HFFc6 (cell line): ENCODE results near the gene COL9A3. TPM values are rescaled to one million over a fixed set of nuclear protein-coding genes. Genes with fewer than 3 reads are reported as not detected.
A peak's percentile ranks its signal among the peaks of the same experiment; 100 is the strongest.

Experiments
- DNase-seq: peaks from one replicate; pipeline ENCODE4 v3.0.0-alpha.2; 2018
- H3K27ac Mint-ChIP-seq: 2 replicates; pipeline ENCODE4 v1.8.0; 2020; ENCODE audit warnings: mild to moderate bottlenecking, mixed read lengths
- H3K27me3 Mint-ChIP-seq: 2 replicates; pipeline ENCODE4 v1.8.0; 2021; ENCODE audit warnings: mild to moderate bottlenecking, moderate library complexity, mixed read lengths; ENCODE audit not compliant: insufficient read depth
- H3K36me3 Mint-ChIP-seq: 2 replicates; pipeline ENCODE4 v1.8.0; 2021; ENCODE audit warnings: low read depth, mixed read lengths
- H3K4me1 Mint-ChIP-seq: 2 replicates; pipeline ENCODE4 v1.8.0; 2020; ENCODE audit warnings: low read depth, mixed read lengths
- H3K4me3 Mint-ChIP-seq: 2 replicates; pipeline ENCODE4 v1.8.0; 2020; ENCODE audit warnings: mild to moderate bottlenecking, moderate library complexity, mixed read lengths
- H3K9me3 Mint-ChIP-seq: 2 replicates; pipeline ENCODE4 v1.8.0; 2020; ENCODE audit warnings: mild to moderate bottlenecking, mixed read lengths
- total RNA-seq, 6 experiments: library from RNA; stranded (reverse); fragmentation: NEBNext Ultra II Directional; extraction: Animal tissue kit (Norgen Biotek cat#: 25700); gene quantifications; 2 replicates in 1 of 6; 3 replicates in 5 of 6; pipeline ENCODE4 v1.2.3, GENCODE V29; 2021
- TF ChIP-seq, protein P1 (sequence below): fragments of 200-600 bp; sonication (generic); IDR thresholded peaks from 2 replicates; pipeline ENCODE4 v1.5.0; 2021; ENCODE audit warnings: antibody characterized with exemption, mild to moderate bottlenecking

The COL9A3 gene
- total RNA-seq, 6 experiments from 2014 or later = 0.07 to 0.34 (median 0.09) TPM; not detected in 3

DNA sequence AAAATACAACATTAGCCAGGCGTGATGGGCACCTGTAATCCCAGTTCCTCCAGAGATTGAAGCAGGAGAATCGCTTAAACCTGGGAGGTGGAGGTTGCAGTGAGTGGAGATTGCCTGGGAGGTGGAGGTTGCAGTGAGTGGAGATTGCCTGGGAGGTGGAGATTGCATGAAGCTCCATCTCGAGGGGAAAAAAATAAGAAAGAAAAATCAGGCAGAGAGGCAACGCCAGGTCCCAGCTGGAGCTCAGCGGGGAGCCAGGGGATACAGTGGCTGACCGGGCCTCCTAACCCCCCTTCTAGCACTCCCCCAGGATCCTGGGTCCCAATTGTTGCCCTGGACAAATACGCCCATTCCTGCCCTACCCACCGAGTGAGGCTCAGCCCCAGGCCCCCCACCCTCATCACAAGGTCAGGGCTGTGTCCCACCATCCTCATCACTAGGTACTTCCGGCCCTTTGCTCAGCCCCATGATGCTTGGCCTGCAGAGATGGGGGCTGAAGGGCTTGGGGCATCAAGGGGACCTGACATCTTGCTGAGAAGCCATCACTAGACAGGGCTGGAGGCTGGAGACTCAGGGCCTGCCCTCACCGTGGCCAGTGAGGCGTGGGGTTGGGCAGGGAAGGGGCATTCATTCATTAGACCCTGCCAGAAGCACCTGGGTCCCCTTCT is 10.3 kb upstream of the COL9A3 start:
- no peaks in the 10 kb centered on the region; the same call in none of the 2 replicates for H3K27me3 Mint-ChIP-seq
- H3K27ac Mint-ChIP-seq = peak overlapping the region; percentile 77
- peaks cover 21% of the 10 kb centered on the region for H3K4me1 Mint-ChIP-seq
- no peak for DNase-seq
- TF ChIP-seq, protein P1, sequence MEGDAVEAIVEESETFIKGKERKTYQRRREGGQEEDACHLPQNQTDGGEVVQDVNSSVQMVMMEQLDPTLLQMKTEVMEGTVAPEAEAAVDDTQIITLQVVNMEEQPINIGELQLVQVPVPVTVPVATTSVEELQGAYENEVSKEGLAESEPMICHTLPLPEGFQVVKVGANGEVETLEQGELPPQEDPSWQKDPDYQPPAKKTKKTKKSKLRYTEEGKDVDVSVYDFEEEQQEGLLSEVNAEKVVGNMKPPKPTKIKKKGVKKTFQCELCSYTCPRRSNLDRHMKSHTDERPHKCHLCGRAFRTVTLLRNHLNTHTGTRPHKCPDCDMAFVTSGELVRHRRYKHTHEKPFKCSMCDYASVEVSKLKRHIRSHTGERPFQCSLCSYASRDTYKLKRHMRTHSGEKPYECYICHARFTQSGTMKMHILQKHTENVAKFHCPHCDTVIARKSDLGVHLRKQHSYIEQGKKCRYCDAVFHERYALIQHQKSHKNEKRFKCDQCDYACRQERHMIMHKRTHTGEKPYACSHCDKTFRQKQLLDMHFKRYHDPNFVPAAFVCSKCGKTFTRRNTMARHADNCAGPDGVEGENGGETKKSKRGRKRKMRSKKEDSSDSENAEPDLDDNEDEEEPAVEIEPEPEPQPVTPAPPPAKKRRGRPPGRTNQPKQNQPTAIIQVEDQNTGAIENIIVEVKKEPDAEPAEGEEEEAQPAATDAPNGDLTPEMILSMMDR = no peak
- peaks cover 5% of the 10 kb centered on the region for H3K36me3 Mint-ChIP-seq
- H3K9me3 Mint-ChIP-seq = no peaks in the 10 kb centered on the region
- H3K4me3 Mint-ChIP-seq = peak overlapping the region; percentile 88

DNA sequence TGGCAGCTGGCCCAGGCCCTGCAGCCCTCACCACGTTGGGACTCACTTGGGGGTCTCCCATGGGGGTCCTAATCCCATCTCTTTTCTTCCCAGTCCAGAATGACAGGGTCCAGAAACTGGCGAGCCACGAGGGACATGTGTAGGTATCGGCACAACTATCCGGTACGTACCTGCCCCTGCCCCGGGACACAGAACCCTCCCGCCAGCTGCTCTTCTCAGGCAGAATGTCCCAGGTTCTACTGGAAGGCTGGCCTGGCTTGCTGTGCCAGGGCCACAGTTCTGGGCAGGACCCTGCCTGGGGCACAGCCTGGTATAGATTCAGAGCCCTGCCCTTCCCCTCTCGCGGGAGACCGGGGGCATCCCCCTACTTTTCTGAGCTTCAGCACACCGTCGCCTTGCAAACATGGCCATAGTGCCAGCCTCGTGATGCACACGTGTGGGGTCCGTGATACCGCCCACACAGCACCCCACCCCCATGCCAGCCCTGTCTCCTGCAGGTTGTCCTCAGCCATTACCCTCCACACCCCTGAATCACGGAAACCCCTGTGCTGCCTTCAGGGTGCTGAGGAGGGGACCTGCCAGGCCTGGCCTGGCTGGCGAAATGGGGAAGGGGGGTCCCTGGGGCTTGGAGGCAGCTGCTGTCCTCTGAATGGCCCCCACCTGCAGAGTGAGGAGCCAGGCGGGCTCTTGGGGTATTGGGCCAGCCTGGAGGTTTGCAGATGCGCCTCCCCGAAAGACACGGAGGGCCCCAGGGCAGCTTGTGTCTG is 9.2 kb upstream of the COL9A3 start:
- TF ChIP-seq, protein P1 = no peak
- Mint-ChIP-seq H3K27ac (no peak overlapping the region), H3K27me3 (no peaks in the 10 kb centered on the region; the same call in none of the 2 replicates), H3K9me3 (no peaks in the 10 kb centered on the region), H3K4me1 (peaks cover 21% of the 10 kb centered on the region), H3K4me3 (no peak overlapping the region), H3K36me3 (peaks cover 5% of the 10 kb centered on the region)
- DNase-seq = no peak

GRCh38 chr20:62808211-62808865 is 8.5 kb upstream of the COL9A3 start:
- Mint-ChIP-seq H3K9me3 (no peaks in the 10 kb centered on the region), H3K4me1 (peaks cover 21% of the 10 kb centered on the region), H3K36me3 (peaks cover 5% of the 10 kb centered on the region), H3K4me3 (no peak overlapping the region; the same call in 1 of the 2 replicates), H3K27me3 (no peaks in the 10 kb centered on the region; the same call in none of the 2 replicates), H3K27ac (peak overlapping the region; percentile 57)
- DNase-seq = no peak
- TF ChIP-seq, protein P1 = peak; percentile 92

GRCh38 chr20:62809530-62810428 is 7.1 kb upstream of the COL9A3 start:
- no peaks in the 10 kb centered on the region for H3K9me3 Mint-ChIP-seq
- TF ChIP-seq, protein P1 = no peak
- H3K27me3 Mint-ChIP-seq = peaks cover 3% of the 10 kb centered on the region
- no peak overlapping the region for H3K27ac Mint-ChIP-seq
- no peak overlapping the region for H3K4me3 Mint-ChIP-seq
- no peak for DNase-seq
- H3K4me1 Mint-ChIP-seq = peaks cover 15% of the 10 kb centered on the region
- peaks cover 5% of the 10 kb centered on the region for H3K36me3 Mint-ChIP-seq

- H3K27ac Mint-ChIP-seq = no peak overlapping the region
- peaks cover 25% of the 10 kb centered on the region for H3K4me1 Mint-ChIP-seq
- no peak for DNase-seq
- H3K4me3 Mint-ChIP-seq = no peak overlapping the region
- TF ChIP-seq, protein P1 = no peak
- H3K9me3 Mint-ChIP-seq = no peaks in the 10 kb centered on the region
- peaks cover 16% of the 10 kb centered on the region for H3K27me3 Mint-ChIP-seq
- H3K36me3 Mint-ChIP-seq = peaks cover 5% of the 10 kb centered on the region
Observed at GRCh38 chr20:62811320-62811719, 5.5 kb upstream of the COL9A3 start.
